Heart left ventricle (tissue), 16 donors: ENCODE data around the gene CDK1. TPM values are rescaled to one million over a fixed set of nuclear protein-coding genes. Genes with fewer than 3 reads are reported as not detected.

Experiments
- ATAC-seq, 4 donors: fragments of 200-7000 bp; cut with Tn5 transposase; one replicate each; pipeline ENCODE4 v1.9.1; 2020 to 2022; ENCODE audit warnings: moderate library complexity in 4 of 4, mild to moderate bottlenecking in 3 of 4, moderate number of reproducible peaks in 1 of 4
- DNase-seq, 5 donors: peaks; one replicate each; pipeline ENCODE4 v3.0.0-alpha.2; 2020
- H3K27ac ChIP-seq, 12 donors: fragments of 200-600 bp; sonication (generic) in 4 of 12; one replicate each; pipeline versions ENCODE4 v1.5.0 to v1.8.0; 2016 to 2022; ENCODE audit warnings: mild to moderate bottlenecking in 2 of 12
- H3K27me3 ChIP-seq, 9 donors: fragments of 200-600 bp; sonication (generic) in 2 of 9; one replicate each; pipeline versions ENCODE4 v1.5.1 to v1.8.0; 2016 to 2022; ENCODE audit warnings: mild to moderate bottlenecking in 3 of 9
- H3K36me3 ChIP-seq, 9 donors: fragments of 200-600 bp; sonication (generic) in 2 of 9; one replicate each; pipeline versions ENCODE4 v1.5.0 to v1.8.0; 2018 to 2022; ENCODE audit warnings: mild to moderate bottlenecking in 2 of 9
- H3K4me1 ChIP-seq, 12 donors: fragments of 200-600 bp; sonication (generic) in 4 of 12; one replicate each; pipeline versions ENCODE4 v1.5.0 to v1.8.0; 2016 to 2022; ENCODE audit warnings: mild to moderate bottlenecking in 3 of 12
- H3K4me3 ChIP-seq, 12 donors: fragments of 200-600 bp; sonication (generic) in 4 of 12; one replicate each; pipeline versions ENCODE4 v1.5.0 to v1.8.0; 2017 to 2022; ENCODE audit warnings: mild to moderate bottlenecking in 9 of 12, moderate library complexity in 4 of 12
- H3K9me3 ChIP-seq, 12 donors: fragments of 200-600 bp; sonication (generic) in 4 of 12; one replicate each; pipeline versions ENCODE4 v1.5.0 to v1.8.0; 2016 to 2022; ENCODE audit warnings: mild to moderate bottlenecking in 1 of 12
- POLR2A ChIP-seq, 2 donors: fragments of 450-650 bp; IDR thresholded peaks; one replicate each; pipeline ENCODE4 v1.6.1; 2017; ENCODE audit warnings: antibody characterized with exemption in 2 of 2, mild to moderate bottlenecking in 2 of 2, moderate library complexity in 2 of 2
- WGBS, 4 donors: extraction: QIAGEN DNeasy Blood & Tissue Kit in 2 of 4; methylation state at CpG; one replicate each; pipeline versions ENCODE4 v1.1.5 to v1.1.7; 2013 to 2018; 5-methylcytosine and 5-hydroxymethylcytosine counted together
- intact Hi-C, 10 donors: fragments of 100-400 bp; cut with DNase I; formaldehyde crosslinking; loops; one replicate each; pipeline versions ENCODE4 v1.11.1 to v1.14.2; 2022
- polyA plus RNA-seq, 2 donors: library from polyadenylated mRNA; stranded (reverse); fragments of 200-250 nt; gene quantifications; one replicate each; pipeline ENCODE4 v1.2.3, GENCODE V29; 2013
- total RNA-seq, 9 donors: library from RNA; depleted of rRNA in 2 of 9; stranded (reverse); fragments of >200 nt in 2 of 9; fragmentation: NEBNext Ultra II Directional in 3 of 9; extraction: Animal tissue kit (Norgen Biotek cat#: 25700) in 3 of 9; gene quantifications; one replicate each; pipeline versions ENCODE4 v1.1.0 to v1.2.4, GENCODE V29; 2016 to 2023
- TF ChIP-seq, protein P1 (sequence below), 12 donors: fragments of 200-600 bp; sonication (generic) in 4 of 12; IDR thresholded peaks; one replicate each; pipeline versions ENCODE4 v1.5.0 to v1.8.0; 2018 to 2022; ENCODE audit warnings: antibody characterized with exemption in 12 of 12, mild to moderate bottlenecking in 5 of 12
- donor health status: ischemic (EF 13 %, LVEDD 7.1; RV severe dilation, severe dysfunction).
- donor health status: healthy with polysubstance abuse.
- donor health status: DM: no; HTN: yes; CAD: no.
- donor health status: DM: no; HTN: no; CAD: no.
- donor health status: ischemic (EF 25% LVEDD 6.9; RV normal size, moderate dysfunction).
- donor health status: ischemic (EF 25% LVEDD 5.7; RV mildly dilated, moderate dysfunction).
- donor health status: healthy.
- donor health status: DM: yes; HTN: yes; CAD: no.
- donor health status: ischemic (EF 35%, LVEDD 5.7; RV mildly dilated, moderate dysfunction).
- donor health status: nonischemic (EF 11% LVEDD 7.7; RV severe dilation, severe dysfunction).
- donor health status: DM: yes; HTN: yes; CAD: no.
- donor health status: PGD.
- donor health status: ischemic (EF 29% LVEDD 5.4; RV normal size, mild dysfunction).
- donor health status: nonischemic (EF 23%, LVEDD 6.1; RV moderate dilation, normal function).

Gene CDK1
- total and polyA plus RNA-seq, 11 donors, result 0.44 to 13.8 (median 0.99) TPM; not detected in 1

DNA sequence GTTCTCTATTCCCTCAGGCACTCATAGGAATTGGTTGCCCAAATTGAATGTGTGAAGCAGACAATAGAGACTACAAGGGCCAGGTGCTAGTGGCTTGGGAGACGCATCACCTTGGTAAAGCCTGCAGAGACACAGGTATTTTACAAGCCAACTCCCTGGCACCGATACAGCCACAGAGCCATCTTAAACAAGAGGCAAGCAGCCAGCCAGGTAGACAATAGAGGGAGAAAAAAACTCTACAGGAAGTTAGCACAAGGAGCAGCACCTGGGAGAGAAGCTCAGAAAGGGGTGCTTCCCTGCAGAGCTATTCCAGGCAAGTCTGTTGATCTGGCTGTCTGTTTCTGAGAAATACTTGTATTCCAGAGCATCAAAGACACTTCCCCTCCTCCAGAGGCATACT lies 43.0 kb upstream of the CDK1 start:
- no peaks in the 10 kb centered on the region for H3K36me3 ChIP-seq
- H3K4me1 ChIP-seq, result peaks cover 0 to 21% (median 10%) of the 10 kb centered on the region in 12 donors
- ATAC-seq (no peak), DNase-seq (no peak)
- no peaks in the 10 kb centered on the region for H3K9me3 ChIP-seq
- TF ChIP-seq, protein P1, sequence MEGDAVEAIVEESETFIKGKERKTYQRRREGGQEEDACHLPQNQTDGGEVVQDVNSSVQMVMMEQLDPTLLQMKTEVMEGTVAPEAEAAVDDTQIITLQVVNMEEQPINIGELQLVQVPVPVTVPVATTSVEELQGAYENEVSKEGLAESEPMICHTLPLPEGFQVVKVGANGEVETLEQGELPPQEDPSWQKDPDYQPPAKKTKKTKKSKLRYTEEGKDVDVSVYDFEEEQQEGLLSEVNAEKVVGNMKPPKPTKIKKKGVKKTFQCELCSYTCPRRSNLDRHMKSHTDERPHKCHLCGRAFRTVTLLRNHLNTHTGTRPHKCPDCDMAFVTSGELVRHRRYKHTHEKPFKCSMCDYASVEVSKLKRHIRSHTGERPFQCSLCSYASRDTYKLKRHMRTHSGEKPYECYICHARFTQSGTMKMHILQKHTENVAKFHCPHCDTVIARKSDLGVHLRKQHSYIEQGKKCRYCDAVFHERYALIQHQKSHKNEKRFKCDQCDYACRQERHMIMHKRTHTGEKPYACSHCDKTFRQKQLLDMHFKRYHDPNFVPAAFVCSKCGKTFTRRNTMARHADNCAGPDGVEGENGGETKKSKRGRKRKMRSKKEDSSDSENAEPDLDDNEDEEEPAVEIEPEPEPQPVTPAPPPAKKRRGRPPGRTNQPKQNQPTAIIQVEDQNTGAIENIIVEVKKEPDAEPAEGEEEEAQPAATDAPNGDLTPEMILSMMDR (IDR thresholded peaks at IDR 0.05), result no peak
- no peak for TF ChIP-seq POLR2A (IDR thresholded peaks at IDR 0.05)
- no peak overlapping the region for H3K27ac ChIP-seq
- WGBS, 4 donors, result 80 to 94% (median 88%) methylated on average over 2 of the region's 2 CpGs
- H3K4me3 ChIP-seq, result no peak overlapping the region
- peaks cover 6 to 60% (median 34%) of the 10 kb centered on the region in 9 donors for H3K27me3 ChIP-seq
- intact Hi-C loops, result no loop called here

- ATAC-seq (no peak), DNase-seq (no peak)
- peaks cover 6 to 56% (median 30%) of the 10 kb centered on the region in 9 donors for H3K27me3 ChIP-seq
- no peaks in the 10 kb centered on the region for H3K36me3 ChIP-seq
- TF ChIP-seq, protein P1 (IDR thresholded peaks at IDR 0.05), result no peak
- TF ChIP-seq POLR2A (IDR thresholded peaks at IDR 0.05), result no peak
- no peak overlapping the region for H3K27ac ChIP-seq
- intact Hi-C loops, result no loop called here
- no peaks in the 10 kb centered on the region for H3K9me3 ChIP-seq
- peaks cover 0 to 18% (median 10%) of the 10 kb centered on the region in 12 donors for H3K4me1 ChIP-seq
- 72 to 82% (median 80%) methylated on average over 5 of the region's 5 CpGs for WGBS, 4 donors
- H3K4me3 ChIP-seq, result no peak overlapping the region
Measured at GRCh38 chr10:60737242-60737641, 41.0 kb upstream of the CDK1 start.

DNA sequence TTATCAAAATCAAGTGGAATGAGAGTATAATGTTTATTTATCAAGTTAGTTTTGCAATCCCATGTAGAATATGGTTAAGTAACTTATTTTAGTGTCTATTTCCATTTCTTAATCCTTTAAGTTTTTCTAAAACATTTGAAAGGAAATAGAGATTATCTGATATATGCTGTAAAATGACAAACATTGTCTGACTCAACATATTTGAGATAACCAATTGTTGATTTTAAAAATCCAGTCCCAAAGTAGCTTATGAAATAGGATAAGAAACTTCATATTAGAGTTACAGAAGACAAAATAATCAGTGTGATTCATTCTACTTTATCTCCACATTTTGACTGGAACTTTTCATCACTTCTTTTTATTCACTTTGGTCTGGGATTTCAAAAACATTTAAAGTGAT lies 38.7 kb upstream of the CDK1 start:
- Histone ChIP-seq H3K4me3 (no peak overlapping the region), H3K9me3 (no peaks in the 10 kb centered on the region), H3K27me3 (peaks cover 0 to 34% (median 8%) of the 10 kb centered on the region in 9 donors), H3K4me1 (no peaks in the 10 kb centered on the region), H3K27ac (no peak overlapping the region), H3K36me3 (no peaks in the 10 kb centered on the region)
- TF ChIP-seq POLR2A (IDR thresholded peaks at IDR 0.05), result no peak
- TF ChIP-seq, protein P1 (IDR thresholded peaks at IDR 0.05), result no peak
- DNase-seq, result no peak
- no peak for ATAC-seq
- intact Hi-C loops, result no loop called here

GRCh38 chr10:60742512-60742911 lies 35.8 kb upstream of the CDK1 start:
- ATAC-seq (no peak), DNase-seq (no peak)
- Histone ChIP-seq H3K36me3 (no peaks in the 10 kb centered on the region), H3K4me3 (no peak overlapping the region), H3K27me3 (peaks cover 0 to 7% (median 0%) of the 10 kb centered on the region in 9 donors), H3K4me1 (no peaks in the 10 kb centered on the region), H3K9me3 (no peaks in the 10 kb centered on the region), H3K27ac (no peak overlapping the region)
- intact Hi-C loops, result no loop called here
- 87 to 93% (median 88%) methylated on average over 3 of the region's 3 CpGs for WGBS, 4 donors
- no peak for TF ChIP-seq POLR2A (IDR thresholded peaks at IDR 0.05)
- TF ChIP-seq, protein P1 (IDR thresholded peaks at IDR 0.05), result no peak
